ENCODE measurements around the gene CACNA1D.

DNA sequence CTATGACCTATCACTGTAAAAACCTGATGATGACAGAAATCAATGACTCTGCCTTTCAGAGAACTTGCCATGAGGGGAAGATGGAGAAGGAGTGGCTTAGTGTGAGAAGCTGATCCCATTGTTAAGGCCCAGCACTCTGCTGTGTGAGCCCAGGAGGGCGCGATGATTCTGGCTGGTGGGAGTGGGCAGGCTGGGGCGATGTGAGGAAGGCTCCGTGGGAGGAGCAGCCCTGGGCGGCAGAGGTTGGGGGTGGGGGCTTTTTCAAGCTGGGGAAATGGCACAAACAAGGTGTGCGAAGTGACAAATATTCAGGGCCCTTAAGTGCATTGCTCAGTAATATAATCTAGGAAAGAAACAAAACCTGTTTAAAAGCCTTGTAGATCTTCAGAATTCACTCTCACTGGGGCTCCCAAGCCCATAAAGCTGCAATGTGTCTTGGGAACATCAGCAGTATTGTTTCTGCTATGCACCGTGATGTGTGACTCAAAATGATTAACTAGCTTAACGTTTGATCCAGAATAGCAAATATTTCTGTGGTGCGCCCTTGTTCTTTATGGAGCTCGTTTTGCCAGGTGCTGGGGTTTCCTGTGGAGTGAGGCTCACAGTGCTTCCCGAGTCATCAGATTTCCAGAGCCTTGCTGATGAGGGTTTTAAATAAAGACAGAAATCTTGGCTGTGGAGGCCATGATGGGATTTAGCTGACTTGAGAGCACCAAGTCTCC, 210.8 kb downstream of the CACNA1D start:
- TF ChIP-seq POLR2A (IDR thresholded peaks at IDR 0.05; ENCODE audit: low read depth, low read length) = no peak
- TF ChIP-seq TAF1 (IDR thresholded peaks at IDR 0.05; ENCODE audit: low read depth, low read length) = no peak
- no peak for TF ChIP-seq POLR2AphosphoS5 (IDR thresholded peaks at IDR 0.05; ENCODE audit: low read depth, low read length)
- no peak for TF ChIP-seq POU2F2 (IDR thresholded peaks at IDR 0.05; ENCODE audit: low read depth, low read length)
- TF ChIP-seq SPI1 (IDR thresholded peaks at IDR 0.05; ENCODE audit: low read depth, low read length) = no peak
